Ascending aorta (tissue), 2 donors: ENCODE measurements around the gene MIX23. TPM values are rescaled to one million over a fixed set of nuclear protein-coding genes. Genes with fewer than 3 reads are reported as not detected.

Source experiments
- DNase-seq, 2 donors: peaks; one replicate each; pipeline ENCODE4 v3.0.0-alpha.2; 2019; ENCODE audit warnings: low spot score in 2 of 2
- H3K27ac ChIP-seq, 2 donors: fragments of 200-600 bp; sonication (generic); one replicate each; pipeline ENCODE4 v1.5.1; 2016 to 2017; ENCODE audit warnings: mild to moderate bottlenecking in 1 of 2
- H3K27me3 ChIP-seq: fragments of 200-600 bp; sonication (generic); one replicate; pipeline ENCODE4 v1.5.1; 2017
- H3K36me3 ChIP-seq, 2 donors: fragments of 200-600 bp; sonication (generic); one replicate each; pipeline ENCODE4 v1.5.1; 2016
- H3K4me1 ChIP-seq, 2 donors: fragments of 200-600 bp; sonication (generic); one replicate each; pipeline ENCODE4 v1.5.1; 2016 to 2017; ENCODE audit warnings: mild to moderate bottlenecking in 1 of 2
- H3K4me3 ChIP-seq, 2 donors: fragments of 200-600 bp; sonication (generic); one replicate each; pipeline ENCODE4 v1.5.1; 2016 to 2017; ENCODE audit warnings: mild to moderate bottlenecking in 1 of 2
- H3K9me3 ChIP-seq, 2 donors: fragments of 200-600 bp; sonication (generic); one replicate each; pipeline ENCODE4 v1.5.1; 2016
- intact Hi-C: fragments of 100-400 bp; cut with DNase I; formaldehyde crosslinking; loops from one replicate; pipeline ENCODE4 v1.15.1; 2023
- total RNA-seq: library from RNA; depleted of rRNA; stranded (reverse); fragments of >200 nt; gene quantifications from one replicate; pipeline ENCODE4 v1.1.0, GENCODE V29; 2016
- TF ChIP-seq, protein P1 (sequence below), 3 experiments: fragments of 200-600 bp in 2 of 3; fragments of 450-650 bp in 1 of 3; sonication (generic) in 2 of 3; IDR thresholded peaks; one replicate each; pipeline ENCODE4 v1.5.1; 2016 to 2019; ENCODE audit warnings: antibody characterized with exemption in 3 of 3, mild to moderate bottlenecking in 1 of 3, moderate library complexity in 1 of 3

MIX23 gene
- total RNA-seq, 1 donor from 2014 or later: not detected

DNA sequence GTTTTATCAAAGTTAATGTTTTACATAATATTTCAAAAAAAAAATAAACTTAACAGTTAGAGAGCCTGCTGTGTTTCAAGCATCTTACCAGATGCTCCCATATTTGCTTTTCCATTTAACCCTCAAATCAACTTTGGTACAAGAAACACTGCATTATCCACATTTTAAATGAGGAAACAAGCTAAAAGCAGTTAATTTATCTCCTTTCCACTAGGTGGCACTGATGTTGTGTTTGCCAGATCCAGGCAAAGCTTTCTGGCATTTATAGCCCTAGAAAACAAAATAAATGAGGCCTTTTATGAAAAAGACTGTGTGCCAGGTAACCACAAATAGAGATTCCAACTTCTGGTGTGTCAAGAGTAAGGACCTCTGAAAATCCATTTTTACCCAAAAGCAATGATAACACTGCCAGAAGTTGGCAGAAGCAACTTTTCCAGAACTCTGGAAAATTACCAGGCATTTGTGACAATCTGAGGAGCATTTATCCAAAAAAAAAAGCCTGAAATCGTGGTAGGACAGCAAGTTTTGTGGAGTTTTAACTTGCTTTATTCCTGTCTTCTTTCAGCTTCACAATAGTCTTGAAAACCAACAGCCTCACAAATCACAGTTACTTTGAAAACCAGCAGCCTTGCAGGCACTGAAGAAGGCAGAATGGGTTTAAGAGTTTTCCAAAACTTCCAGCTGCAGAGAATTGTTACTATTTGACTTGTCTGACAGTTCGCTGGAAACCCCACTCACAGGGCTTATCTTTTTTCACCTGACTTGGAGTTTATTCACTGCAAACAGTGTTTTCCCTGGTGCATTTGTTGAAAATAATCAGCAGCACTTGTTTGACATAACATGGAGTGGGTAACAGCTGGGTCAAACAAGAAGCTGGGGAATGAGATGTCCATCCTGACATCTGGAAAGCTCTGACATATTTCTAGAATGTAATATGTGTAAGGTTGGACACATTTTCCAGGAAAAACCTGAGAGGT lies 10.1 kb upstream of the MIX23 start:
- no peak overlapping the region for H3K4me3 ChIP-seq
- H3K4me1 ChIP-seq: peaks cover 0 to 2% of the 10 kb centered on the region in 2 donors
- no peak for DNase-seq
- intact Hi-C loops: loop anchor here (2.0 kb wide), 1 partner anchor 286 kb away; no protein-coding TSS in a partner anchor
- H3K9me3 ChIP-seq: no peaks in the 10 kb centered on the region
- TF ChIP-seq, protein P1, sequence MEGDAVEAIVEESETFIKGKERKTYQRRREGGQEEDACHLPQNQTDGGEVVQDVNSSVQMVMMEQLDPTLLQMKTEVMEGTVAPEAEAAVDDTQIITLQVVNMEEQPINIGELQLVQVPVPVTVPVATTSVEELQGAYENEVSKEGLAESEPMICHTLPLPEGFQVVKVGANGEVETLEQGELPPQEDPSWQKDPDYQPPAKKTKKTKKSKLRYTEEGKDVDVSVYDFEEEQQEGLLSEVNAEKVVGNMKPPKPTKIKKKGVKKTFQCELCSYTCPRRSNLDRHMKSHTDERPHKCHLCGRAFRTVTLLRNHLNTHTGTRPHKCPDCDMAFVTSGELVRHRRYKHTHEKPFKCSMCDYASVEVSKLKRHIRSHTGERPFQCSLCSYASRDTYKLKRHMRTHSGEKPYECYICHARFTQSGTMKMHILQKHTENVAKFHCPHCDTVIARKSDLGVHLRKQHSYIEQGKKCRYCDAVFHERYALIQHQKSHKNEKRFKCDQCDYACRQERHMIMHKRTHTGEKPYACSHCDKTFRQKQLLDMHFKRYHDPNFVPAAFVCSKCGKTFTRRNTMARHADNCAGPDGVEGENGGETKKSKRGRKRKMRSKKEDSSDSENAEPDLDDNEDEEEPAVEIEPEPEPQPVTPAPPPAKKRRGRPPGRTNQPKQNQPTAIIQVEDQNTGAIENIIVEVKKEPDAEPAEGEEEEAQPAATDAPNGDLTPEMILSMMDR (IDR thresholded peaks at IDR 0.05): peak; percentile 33 to 76 (median 65)
- peak overlapping the region in 1 of 2 donors; percentile 23 for H3K27ac ChIP-seq
- H3K36me3 ChIP-seq: no peaks in the 10 kb centered on the region
- no peaks in the 10 kb centered on the region for H3K27me3 ChIP-seq

GRCh38 chr3:122391681-122392446 lies 8.8 kb upstream of the MIX23 start:
- H3K9me3 ChIP-seq: no peaks in the 10 kb centered on the region
- intact Hi-C loops: loop anchor here (2.0 kb wide), 1 partner anchor 287 kb away; no protein-coding TSS in a partner anchor
- H3K4me1 ChIP-seq: peaks cover 0 to 2% of the 10 kb centered on the region in 2 donors
- no peak for DNase-seq
- H3K4me3 ChIP-seq: no peak overlapping the region
- no peaks in the 10 kb centered on the region for H3K36me3 ChIP-seq
- TF ChIP-seq, protein P1 (IDR thresholded peaks at IDR 0.05): no peak
- H3K27ac ChIP-seq: no peak overlapping the region
- no peaks in the 10 kb centered on the region for H3K27me3 ChIP-seq

DNA sequence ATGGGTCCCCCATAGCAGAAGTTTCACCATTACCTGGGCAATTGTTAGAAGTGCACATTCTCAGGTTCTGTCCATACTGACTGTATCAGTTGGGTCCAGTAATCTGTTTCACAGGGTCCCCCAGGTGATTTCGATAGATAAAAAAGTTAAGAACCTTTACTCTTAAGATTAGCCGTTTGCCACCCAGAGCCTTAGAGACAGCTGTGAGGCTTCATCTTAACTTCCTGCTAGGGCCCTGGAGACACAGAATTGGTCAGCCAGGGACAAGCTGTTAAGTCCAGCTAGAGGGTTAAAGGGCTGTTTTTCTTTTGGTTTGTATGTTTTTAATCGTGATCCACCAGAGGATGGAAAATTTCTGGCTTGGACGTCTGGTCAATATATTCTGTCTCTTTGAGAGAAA lies 7.6 kb upstream of the MIX23 start:
- DNase-seq: no peak

GRCh38 chr3:122389892-122390291 lies 6.9 kb upstream of the MIX23 start:
- no peaks in the 10 kb centered on the region for H3K9me3 ChIP-seq
- no peaks in the 10 kb centered on the region for H3K27me3 ChIP-seq
- no peaks in the 10 kb centered on the region for H3K36me3 ChIP-seq
- intact Hi-C loops: loop anchor here (10.0 kb wide), 3 partner anchors 125 to 845 kb away; partner anchors contain the start of genes KPNA1 and POLQ
- DNase-seq: no peak
- H3K4me1 ChIP-seq: peaks cover 0 to 5% of the 10 kb centered on the region in 2 donors
- H3K4me3 ChIP-seq: no peak overlapping the region
- no peak overlapping the region for H3K27ac ChIP-seq
- TF ChIP-seq, protein P1 (IDR thresholded peaks at IDR 0.05): no peak

More for the DNA sequence above, 7.6 kb upstream of the MIX23 start:
- no peak overlapping the region for H3K4me3 ChIP-seq
- H3K36me3 ChIP-seq: no peaks in the 10 kb centered on the region
- no peaks in the 10 kb centered on the region for H3K9me3 ChIP-seq
- no peak overlapping the region for H3K27ac ChIP-seq
- no peaks in the 10 kb centered on the region for H3K27me3 ChIP-seq
- TF ChIP-seq, protein P1 (IDR thresholded peaks at IDR 0.05): no peak
- intact Hi-C loops: no loop called here
- peaks cover 0 to 2% of the 10 kb centered on the region in 2 donors for H3K4me1 ChIP-seq

GRCh38 chr3:122389197-122389596 lies 6.2 kb upstream of the MIX23 start:
- Histone ChIP-seq H3K36me3 (no peaks in the 10 kb centered on the region), H3K4me1 (peaks cover 0 to 5% of the 10 kb centered on the region in 2 donors), H3K4me3 (no peak overlapping the region), H3K9me3 (no peaks in the 10 kb centered on the region), H3K27ac (no peak overlapping the region), H3K27me3 (no peaks in the 10 kb centered on the region)
- intact Hi-C loops: loop anchor here (10.0 kb wide), 3 partner anchors 126 to 844 kb away; partner anchors contain the start of genes KPNA1 and POLQ
- no peak for DNase-seq
- TF ChIP-seq, protein P1 (IDR thresholded peaks at IDR 0.05): no peak
